Activated CD4-positive, alpha-beta T cell treated with anti-CD3 and anti-CD28 coated beads, Interleukin-10, Interleukin-2, amounts not matched to agents 100 ng/mL and 50 ng/mL, durations not matched to agents 16 hours and 8 hours (primary cell): Measurements from ENCODE around the gene NEDD4.
"Not testable (repeated sequence)": the region's sequence is repeated elsewhere in the genome, so short reads cannot be mapped to it uniquely, and the experiment has no call there.

Experiments
- DNase-seq: peaks from one replicate; pipeline ENCODE4 v3.0.0-alpha.2; 2020

NEDD4 gene

GRCh38 chr15:55891196-55891595 is 102.2 kb downstream of the NEDD4 start:
- no peak for DNase-seq

GRCh38 chr15:55884223-55884622 is 109.2 kb downstream of the NEDD4 start:
- DNase-seq = no peak

- DNase-seq = no peak
These were observed 114.2 kb downstream of the NEDD4 start for GRCh38 chr15:55879181-55879580.

GRCh38 chr15:55873024-55873720 is 120.2 kb downstream of the NEDD4 start:
- DNase-seq = no peak

GRCh38 chr15:55872471-55872870 is 120.9 kb downstream of the NEDD4 start:
- DNase-seq = no peak

- DNase-seq = no peak
These were observed 123.8 kb downstream of the NEDD4 start for GRCh38 chr15:55869660-55870059.

- DNase-seq = no peak
These were observed 124.7 kb downstream of the NEDD4 start for GRCh38 chr15:55868707-55869106.

- DNase-seq = not testable (repeated sequence)
These were observed 125.1 kb downstream of the NEDD4 start for GRCh38 chr15:55868291-55868690.

- no peak for DNase-seq
These were observed 129.5 kb downstream of the NEDD4 start for GRCh38 chr15:55863911-55864310.

- no peak for DNase-seq
These were observed 132.3 kb downstream of the NEDD4 start for GRCh38 chr15:55861115-55861514.

- no peak for DNase-seq
These were observed 132.9 kb downstream of the NEDD4 start for GRCh38 chr15:55860468-55860867.

- no peak for DNase-seq
These were observed 133.7 kb downstream of the NEDD4 start for GRCh38 chr15:55859681-55860080.

GRCh38 chr15:55858661-55859060 is 134.8 kb downstream of the NEDD4 start:
- DNase-seq = no peak

GRCh38 chr15:55856506-55857164 is 136.8 kb downstream of the NEDD4 start:
- DNase-seq = no peak

- no peak for DNase-seq
These were observed 140.3 kb downstream of the NEDD4 start for GRCh38 chr15:55853134-55853533.

- peak; percentile 82 for DNase-seq
These were observed 147.2 kb downstream of the NEDD4 start for GRCh38 chr15:55846116-55846707.

- DNase-seq = not testable (repeated sequence)
These were observed 150.5 kb downstream of the NEDD4 start for GRCh38 chr15:55842897-55843296.

GRCh38 chr15:55835866-55836265 is 157.5 kb downstream of the NEDD4 start:
- DNase-seq = no peak

- DNase-seq = no peak
These were observed 159.1 kb downstream of the NEDD4 start for GRCh38 chr15:55834331-55834730.

GRCh38 chr15:55829826-55830225 is 163.6 kb downstream of the NEDD4 start:
- DNase-seq = peak; percentile 84

- peak; percentile 59 for DNase-seq
These were observed 165.5 kb downstream of the NEDD4 start for GRCh38 chr15:55827955-55828354.

- peak; percentile 64 for DNase-seq
These were observed 166.2 kb downstream of the NEDD4 start for GRCh38 chr15:55827204-55827603.

- DNase-seq = no peak
These were observed 168.4 kb downstream of the NEDD4 start for GRCh38 chr15:55824857-55825613.
